Iris pigment epithelial cell (primary cell): ENCODE data around the gene BNC2.

Experiments used
- DNase-seq: peaks from one replicate; pipeline ENCODE4 v3.0.0-alpha.2; 2011; ENCODE audit warnings: low read depth

The BNC2 gene

GRCh38 chr9:16712787-16713186, 157.7 kb downstream of the BNC2 start:
- DNase-seq, result no peak

GRCh38 chr9:16710888-16711287, 159.6 kb downstream of the BNC2 start:
- DNase-seq, result no peak

DNA sequence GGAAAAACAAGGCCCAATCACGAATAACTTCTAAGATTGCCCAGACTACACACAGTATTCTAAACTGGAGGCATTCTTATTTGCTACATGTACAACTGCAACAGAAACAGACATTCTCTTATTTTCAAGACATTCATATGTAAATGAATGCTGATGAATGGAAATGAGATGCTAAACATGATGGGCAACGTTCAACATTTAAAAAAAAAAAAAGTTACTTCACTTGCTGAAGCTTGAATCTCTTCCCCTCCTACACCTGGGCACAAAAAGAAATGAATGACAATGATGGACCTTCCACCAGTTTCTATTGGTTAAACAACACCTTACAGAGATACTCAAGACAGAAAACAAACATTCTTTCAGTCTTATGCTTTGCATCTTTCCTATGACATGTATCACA, 160.5 kb downstream of the BNC2 start:
- DNase-seq, result no peak

DNA sequence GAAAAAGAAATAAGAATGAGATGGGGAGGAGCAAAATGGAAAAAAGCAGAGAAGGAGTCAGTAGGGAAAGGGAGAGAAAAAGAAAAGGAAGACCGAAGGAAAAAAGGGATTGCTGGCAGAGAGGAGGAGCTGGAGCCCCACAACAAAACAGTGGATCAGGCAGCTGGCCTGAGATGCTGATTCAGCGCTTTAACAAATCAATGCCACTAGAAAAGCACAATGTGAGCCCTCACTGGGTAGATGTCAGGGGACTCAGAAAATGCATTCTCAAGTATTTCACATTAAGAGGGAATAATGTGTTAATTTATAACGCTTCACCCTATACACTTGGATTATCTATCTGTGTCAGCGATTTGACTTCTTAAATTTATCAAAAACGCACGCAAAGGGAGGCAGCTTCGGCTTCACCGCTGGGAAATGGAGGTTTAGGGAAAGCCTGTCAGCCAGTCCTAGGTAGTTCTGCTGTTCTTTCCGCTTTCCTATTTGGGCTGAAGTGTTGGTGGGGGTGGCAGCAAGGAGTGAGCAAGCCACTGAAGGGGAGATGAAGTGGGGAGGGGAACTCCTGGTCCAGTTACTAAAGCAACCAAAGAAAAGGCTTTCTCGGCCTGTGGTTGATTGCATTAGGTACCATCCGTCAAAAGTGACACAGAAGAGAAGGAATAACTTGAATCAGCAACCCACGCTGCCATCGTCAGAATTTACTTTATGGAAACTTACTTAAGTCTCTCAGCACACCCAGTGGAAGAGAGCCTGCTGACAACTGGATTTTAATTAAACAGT, 161.6 kb downstream of the BNC2 start:
- no peak for DNase-seq

DNA sequence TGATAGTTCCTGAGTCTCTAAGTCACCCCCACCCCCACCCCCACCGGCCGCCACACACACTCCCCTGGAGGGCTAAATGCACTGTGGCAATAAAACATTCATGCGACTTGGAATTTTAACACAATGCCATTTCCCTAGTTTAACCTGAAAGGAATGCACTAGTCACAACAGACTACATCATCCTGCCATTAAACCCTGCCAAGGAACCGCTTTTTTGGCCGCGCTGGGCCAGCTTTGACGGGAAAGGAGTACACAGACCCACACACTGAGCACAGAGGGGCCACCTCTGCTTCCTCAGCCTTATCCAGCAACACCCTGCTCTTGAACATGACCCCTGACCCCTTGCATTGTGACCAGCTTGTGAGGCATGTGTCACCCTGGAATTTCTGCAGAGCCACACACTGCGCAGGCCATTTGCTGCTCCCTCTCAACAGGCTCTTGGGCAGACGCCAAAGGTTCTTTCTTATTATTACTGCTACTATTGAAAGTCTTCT, 165.3 kb downstream of the BNC2 start:
- peak; percentile 89 for DNase-seq

DNA sequence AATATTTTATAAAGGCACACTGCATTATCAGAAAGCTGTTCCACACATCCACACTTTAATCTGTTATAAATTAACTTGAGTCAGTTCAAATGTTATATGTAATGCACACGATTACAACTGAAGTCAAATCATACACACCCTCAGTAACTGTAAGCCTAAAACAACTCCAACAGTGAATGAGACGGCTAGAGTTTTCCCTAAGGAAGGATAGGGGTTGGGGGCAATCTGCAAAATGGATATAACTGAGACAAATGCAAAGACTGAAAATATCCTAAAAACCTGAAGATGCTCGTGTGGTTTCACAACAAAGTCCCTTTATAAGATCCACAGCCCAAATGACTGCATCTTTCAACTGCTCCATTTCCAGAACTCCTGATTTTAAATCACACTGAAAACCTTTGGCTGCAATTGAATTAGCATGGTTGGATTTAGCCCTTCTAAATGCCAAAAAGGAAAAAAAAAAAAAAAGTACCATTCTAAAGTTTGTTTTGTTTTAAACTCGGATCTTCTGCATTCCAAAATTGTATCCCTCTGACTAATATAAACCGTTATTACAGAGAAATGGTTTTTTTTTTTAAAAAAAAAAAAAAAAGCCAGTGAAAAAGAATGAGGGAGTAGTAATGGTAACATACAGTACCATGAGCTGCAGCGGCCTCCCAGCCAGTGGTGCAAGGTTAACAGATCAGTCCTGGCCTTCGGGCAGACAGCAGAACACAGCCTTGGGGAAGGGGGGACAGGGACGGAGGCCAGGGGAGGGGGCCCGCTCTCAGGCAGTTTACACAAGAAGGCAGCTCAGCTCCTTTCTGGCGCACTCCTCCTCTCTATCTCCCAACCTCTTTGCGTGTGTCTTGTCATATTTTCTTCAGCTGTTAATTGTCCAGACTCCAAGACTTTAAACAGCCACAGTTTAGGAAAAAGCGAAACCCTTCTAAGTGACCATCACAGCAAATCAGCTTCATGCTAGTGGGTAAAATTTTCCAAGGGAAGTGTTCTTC, 166.1 kb downstream of the BNC2 start:
- peak; percentile 75 for DNase-seq

- no peak for DNase-seq
Measured at GRCh38 chr9:16701347-16701746, 169.1 kb downstream of the BNC2 start.

- DNase-seq, result no peak
Measured at GRCh38 chr9:16693616-16694015, 176.9 kb downstream of the BNC2 start.

DNA sequence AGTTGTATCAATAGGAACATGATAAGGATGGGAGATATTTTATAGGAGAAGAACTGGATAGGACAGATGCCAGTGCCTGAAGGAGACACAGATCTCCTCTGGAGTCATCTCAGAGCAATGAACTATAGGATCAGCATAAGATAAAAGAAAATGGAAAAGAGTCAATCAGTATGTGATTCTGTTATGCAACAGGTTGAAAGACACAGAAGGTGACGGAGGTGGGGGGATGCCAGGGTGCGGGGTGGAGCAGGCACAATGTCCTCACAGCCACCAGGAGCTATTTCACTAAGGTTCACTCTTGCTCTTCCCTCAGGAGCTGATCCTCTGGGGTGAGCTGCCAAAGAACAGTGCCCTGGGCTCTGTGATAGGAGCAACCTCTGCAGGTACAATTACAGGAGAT, 179.8 kb downstream of the BNC2 start:
- DNase-seq, result no peak

DNA sequence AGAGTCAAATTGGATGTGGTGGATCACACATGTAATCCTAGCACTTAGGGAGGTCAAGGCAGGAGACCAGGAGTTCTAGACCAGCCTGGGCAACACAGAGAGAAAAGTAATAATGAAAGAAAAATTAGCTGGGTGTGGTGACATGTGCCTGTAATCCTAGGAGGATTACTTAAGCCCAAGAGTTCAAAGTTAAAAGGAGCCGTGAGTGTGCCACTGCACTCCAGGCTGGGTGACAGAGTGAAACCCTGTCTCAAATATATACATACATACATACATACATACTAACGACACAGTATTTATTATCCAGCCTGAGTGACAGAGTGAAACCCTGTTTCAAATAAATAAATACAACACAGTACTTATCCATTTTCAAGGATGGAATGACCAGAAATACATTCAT, 180.3 kb downstream of the BNC2 start:
- DNase-seq, result no peak

DNA sequence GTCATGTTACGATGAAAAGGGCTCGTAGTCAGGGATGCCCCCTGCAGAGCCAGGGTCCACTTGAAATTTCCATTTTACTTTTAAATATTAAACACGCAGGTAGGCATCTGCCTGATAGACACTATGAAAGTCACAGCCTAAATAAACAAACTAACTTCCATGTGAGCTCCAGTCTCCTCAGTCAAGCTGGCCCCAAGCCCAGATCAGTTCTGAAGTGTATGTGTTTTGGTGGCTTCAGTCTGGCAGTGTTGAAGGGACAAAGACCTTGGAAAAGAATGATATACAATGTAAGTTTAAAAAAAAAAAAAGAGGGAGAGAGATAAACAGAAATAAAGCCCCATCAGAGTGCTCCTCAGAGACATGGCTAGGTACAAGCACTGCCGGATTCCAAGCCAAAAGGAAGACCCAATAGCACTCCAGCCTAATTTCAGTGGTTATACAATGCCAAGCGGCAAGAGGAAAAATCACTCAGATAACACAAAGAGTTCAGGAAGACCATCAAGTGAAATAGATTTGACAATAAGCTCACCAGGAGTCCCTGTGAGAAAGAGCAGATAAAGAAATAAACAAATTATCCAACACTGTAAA, 181.0 kb downstream of the BNC2 start:
- peak; percentile 40 for DNase-seq

DNA sequence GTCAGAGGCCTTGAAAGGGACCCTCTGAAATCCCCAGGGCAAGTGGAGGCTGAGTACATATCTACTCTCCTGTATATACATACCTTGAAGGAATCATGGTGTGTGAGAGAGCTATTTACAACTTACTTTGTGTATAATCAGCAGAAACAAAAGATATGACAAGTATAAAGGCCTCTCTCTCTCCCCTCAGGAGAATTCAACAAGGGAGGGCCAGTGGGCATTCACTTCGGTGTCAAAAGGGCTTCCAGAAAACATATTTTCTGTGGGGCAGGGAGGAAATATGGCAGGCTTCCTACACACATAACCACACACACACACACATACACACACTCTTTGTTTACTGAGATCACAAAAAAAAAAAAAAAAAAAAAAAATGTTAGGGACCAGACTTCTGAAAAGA, 181.7 kb downstream of the BNC2 start:
- DNase-seq, result no peak

GRCh38 chr9:16687678-16688369, 182.6 kb downstream of the BNC2 start:
- DNase-seq, result peak; percentile 27

DNA sequence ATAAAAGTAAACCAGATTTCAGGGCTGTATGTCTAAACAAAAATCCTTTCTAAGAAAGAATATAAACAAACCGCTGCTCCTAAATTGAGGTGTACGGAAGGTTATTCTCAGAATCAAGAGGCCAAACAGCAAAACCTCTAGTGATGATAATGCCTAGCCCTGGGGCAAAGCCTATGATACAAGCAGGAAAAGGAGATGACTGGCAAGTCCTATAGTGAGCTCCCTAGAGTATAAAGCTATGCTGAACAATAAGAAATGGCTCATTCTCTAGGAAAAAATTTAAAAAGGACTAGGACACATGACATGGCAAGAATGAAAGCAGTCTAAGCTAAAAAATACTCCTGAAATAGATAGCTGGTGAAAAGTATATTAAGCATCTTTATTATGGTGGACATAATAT, 187.1 kb downstream of the BNC2 start:
- no peak for DNase-seq

DNA sequence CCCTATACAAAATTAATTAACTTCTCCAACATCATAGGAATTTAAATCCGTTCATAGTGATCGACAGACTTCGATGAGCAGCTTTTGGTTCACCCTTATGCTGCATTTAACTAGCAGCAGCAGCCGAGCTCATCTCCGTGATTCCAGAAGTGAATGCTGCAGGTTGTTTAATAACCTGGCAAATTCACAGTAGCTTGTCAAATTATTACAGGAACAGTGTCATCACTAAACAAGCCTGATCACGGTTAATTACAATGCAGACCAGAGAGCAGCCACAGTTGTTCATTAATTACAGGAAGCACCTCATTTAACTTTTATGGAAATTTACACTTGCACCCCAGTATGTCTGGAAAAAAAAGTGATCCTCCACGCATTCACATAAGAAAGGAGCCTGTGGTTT, 188.2 kb downstream of the BNC2 start:
- no peak for DNase-seq

DNA sequence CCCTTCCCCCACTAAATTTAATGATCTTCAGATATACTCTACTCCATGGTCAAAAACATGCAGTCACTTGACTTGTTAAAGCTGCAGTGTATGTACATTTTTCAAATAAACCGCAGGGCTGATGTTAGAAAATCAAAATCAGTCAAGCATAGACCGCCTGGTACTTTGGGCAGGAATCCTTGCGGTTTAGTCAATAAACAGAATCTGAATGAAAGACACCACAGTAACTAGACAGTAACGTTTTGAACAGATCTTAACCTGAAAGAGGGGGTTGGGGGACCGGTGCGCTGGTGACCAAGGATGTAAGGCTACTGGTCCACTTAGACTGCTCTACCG, 188.8 kb downstream of the BNC2 start:
- no peak for DNase-seq

- peak; percentile 76 for DNase-seq
Measured at GRCh38 chr9:16680975-16681651, 189.4 kb downstream of the BNC2 start.

GRCh38 chr9:16680541-16680940, 189.9 kb downstream of the BNC2 start:
- DNase-seq, result no peak

- DNase-seq, result no peak
Measured at GRCh38 chr9:16679327-16679821, 191.1 kb downstream of the BNC2 start.

GRCh38 chr9:16676519-16676918, 194.0 kb downstream of the BNC2 start:
- no peak for DNase-seq

- DNase-seq, result peak; percentile 60
Measured at GRCh38 chr9:16675131-16675530, 195.3 kb downstream of the BNC2 start.
